Tibial nerve (tissue), 4 donors: ENCODE results near the gene ENSA.

Source experiments
- EP300 ChIP-seq, 2 donors: sonication (generic); formaldehyde crosslinking; IDR thresholded peaks; one replicate each; pipeline ENCODE4 v1.6.1; 2017; ENCODE audit warnings: antibody characterized with exemption in 2 of 2, mild to moderate bottlenecking in 1 of 2
- POLR2A ChIP-seq, 2 donors: fragments of 450-650 bp; IDR thresholded peaks; one replicate each; pipeline ENCODE4 v1.6.1; 2017; ENCODE audit warnings: antibody characterized with exemption in 2 of 2, mild to moderate bottlenecking in 2 of 2, moderate library complexity in 2 of 2
- TF ChIP-seq, protein P1 (sequence below), 5 experiments: fragments of 200-600 bp in 3 of 5; fragments of 450-650 bp in 2 of 5; sonication (generic) in 3 of 5; IDR thresholded peaks; one replicate each; pipeline ENCODE4 v1.5.1; 2016 to 2019; ENCODE audit warnings: antibody characterized with exemption in 5 of 5, mild to moderate bottlenecking in 3 of 5, moderate library complexity in 2 of 5

- no peak for TF ChIP-seq POLR2A (IDR thresholded peaks at IDR 0.05)
- TF ChIP-seq, protein P1, sequence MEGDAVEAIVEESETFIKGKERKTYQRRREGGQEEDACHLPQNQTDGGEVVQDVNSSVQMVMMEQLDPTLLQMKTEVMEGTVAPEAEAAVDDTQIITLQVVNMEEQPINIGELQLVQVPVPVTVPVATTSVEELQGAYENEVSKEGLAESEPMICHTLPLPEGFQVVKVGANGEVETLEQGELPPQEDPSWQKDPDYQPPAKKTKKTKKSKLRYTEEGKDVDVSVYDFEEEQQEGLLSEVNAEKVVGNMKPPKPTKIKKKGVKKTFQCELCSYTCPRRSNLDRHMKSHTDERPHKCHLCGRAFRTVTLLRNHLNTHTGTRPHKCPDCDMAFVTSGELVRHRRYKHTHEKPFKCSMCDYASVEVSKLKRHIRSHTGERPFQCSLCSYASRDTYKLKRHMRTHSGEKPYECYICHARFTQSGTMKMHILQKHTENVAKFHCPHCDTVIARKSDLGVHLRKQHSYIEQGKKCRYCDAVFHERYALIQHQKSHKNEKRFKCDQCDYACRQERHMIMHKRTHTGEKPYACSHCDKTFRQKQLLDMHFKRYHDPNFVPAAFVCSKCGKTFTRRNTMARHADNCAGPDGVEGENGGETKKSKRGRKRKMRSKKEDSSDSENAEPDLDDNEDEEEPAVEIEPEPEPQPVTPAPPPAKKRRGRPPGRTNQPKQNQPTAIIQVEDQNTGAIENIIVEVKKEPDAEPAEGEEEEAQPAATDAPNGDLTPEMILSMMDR (IDR thresholded peaks at IDR 0.05) = no peak
- no peak for TF ChIP-seq EP300 (IDR thresholded peaks at IDR 0.05)
Observed at GRCh38 chr1:150674881-150675280, 45.5 kb upstream of the ENSA start.
